Measurements from ENCODE around the gene PGM5.
"Not testable (repeated sequence)": the region's sequence is repeated elsewhere in the genome, so short reads cannot be mapped to it uniquely, and the experiment has no call there.

PGM5 gene

DNA sequence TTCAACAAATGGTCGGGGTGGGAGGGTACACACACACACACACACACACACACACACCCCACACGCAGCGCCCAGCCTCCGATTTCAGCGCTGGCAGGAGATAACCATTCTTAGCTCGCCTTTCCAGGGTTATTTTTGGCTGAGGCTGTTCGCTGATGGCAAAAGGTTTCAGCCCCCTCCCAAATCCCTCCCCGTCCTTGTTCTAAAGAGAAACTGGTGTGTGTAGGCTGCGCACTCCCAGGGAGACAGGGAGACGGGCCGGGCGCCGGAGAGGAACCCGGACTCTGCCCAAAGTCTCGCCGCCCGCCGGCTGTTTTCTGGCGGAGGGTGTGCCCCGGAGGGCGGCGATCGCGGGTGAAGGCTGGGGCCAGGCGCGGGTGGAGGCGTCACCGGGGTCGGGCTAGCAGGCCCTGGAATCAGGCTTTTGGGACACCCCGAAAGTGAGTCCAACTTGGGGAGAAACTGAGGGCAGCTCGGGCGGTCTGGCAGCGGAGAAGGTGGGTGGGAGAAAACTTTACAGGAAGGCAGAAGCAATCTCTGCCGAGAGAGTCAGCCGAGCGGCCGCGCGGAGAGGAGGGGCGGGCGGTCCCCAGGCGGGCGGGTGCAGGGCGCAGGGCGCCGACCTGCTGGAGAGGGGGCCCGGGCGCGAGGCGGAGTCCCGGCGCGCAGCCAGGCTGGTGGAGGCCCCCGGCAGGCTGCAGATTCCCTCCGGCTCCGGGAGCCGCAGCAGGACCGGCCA is at the start of gene PGM5:
PGM5 (plus strand) TSS at position 232 of the 739 bp plus-strand sequence. CDS start 517 bp downstream, outside the sequence.
- DNase-seq = not testable (repeated sequence)

DNA sequence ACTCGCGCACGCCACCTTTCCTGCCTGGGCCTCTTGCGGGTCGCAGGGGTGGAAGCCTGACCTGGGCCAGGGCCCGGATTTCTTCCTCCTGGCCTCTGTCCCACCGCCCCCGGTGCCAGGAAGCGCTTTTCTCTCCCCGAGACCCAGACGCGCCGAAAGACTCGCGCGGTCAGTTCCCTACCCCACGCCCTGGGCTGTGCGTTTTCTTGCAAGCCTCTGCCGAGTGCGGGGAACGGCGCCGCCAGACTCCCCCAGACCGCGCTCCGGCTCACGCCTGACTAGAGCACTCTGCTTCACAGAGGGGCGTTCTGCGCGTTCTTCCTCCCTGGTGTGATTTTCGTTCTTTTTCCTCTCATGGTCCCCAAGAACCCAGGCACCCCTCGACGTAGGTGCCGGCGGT is 49.3 kb upstream of the PGM5 start:
- not testable (repeated sequence) for DNase-seq

GRCh38 chr9:68307654-68308053 is 48.8 kb upstream of the PGM5 start:
- DNase-seq = not testable (repeated sequence)

DNA sequence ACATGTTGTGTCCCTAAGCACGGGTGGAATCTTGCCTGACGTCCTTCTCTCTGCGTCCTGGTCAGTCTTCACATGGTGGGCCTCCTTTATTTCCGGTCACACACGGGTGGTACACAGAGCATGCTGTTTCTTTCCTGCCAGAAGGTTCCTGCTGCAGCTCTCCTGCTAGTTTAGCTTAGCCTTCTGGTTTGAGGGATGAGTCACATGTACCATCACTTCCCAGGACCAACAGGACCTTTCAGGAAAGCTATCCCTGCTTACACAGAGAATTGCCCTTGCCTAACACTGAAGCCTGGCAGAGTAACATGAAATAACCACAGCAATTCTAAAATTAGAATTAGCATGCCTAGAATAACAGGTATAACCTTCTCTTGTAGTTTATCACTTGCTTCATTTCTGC is 45.2 kb upstream of the PGM5 start:
- DNase-seq = not testable (repeated sequence)

DNA sequence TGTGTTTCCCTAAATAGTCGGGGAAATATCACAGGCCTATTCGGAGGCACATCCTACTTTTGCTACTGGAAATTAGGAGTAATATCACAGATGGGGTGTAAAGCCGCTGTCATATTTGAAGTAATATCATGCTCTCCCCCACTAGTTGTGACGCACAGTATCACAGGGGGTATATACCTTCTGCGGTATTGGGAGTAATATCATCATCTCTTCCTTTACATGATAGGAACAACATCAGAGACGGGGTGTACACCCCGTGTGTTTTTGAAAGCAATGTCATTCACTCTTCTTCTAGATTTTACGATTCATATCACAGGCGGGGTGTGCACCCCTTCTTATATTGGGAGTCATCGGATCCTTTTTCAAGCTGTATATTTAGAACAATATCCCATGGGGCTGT is 38.2 kb upstream of the PGM5 start:
- not testable (repeated sequence) for DNase-seq

- not testable (repeated sequence) for DNase-seq
Observed at GRCh38 chr9:68323749-68324148, 32.7 kb upstream of the PGM5 start.

DNA sequence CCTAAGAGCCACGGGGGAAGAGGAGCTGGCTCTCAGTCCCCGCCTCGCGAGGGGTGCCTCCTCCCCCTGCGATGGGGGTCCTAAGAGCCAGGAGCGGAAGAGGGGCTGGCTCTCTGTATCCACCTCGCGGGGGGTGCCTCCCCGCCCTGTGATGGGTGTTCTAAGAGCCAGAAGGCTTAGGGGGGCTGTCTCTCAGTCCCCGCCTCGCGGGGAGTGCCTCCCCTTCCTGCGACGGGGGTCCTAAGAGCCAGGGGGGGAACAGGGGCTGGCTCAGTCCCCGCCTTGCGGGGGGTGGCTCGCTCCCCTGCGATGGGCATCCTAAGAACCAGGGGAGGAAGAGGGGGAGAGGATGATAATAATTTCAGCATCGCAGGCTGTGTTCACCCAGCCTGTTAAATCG is 31.9 kb upstream of the PGM5 start:
- DNase-seq = not testable (repeated sequence)

- not testable (repeated sequence) for DNase-seq
Observed at GRCh38 chr9:68329106-68329505, 27.3 kb upstream of the PGM5 start.

- DNase-seq = not testable (repeated sequence)
Observed at GRCh38 chr9:68330531-68331173, 25.8 kb upstream of the PGM5 start.

DNA sequence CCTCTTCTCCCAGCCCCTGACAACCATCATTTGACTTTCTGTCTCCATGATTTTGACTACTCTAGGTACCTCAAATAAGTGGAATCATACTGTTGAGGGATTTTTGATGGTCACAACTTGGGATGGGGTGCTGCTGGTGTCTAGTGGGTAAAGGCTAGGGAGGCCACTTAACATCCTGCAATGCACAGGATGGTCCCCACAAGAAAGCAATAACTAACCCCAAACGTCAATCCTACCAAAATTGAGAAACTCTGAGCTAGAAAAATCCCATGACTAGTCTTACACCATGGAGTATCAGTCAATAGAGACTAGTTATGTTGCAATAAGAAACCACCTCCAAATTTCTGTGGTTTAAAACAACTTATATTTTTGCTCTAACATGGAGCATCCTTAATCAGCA is 24.3 kb upstream of the PGM5 start:
- not testable (repeated sequence) for DNase-seq

DNA sequence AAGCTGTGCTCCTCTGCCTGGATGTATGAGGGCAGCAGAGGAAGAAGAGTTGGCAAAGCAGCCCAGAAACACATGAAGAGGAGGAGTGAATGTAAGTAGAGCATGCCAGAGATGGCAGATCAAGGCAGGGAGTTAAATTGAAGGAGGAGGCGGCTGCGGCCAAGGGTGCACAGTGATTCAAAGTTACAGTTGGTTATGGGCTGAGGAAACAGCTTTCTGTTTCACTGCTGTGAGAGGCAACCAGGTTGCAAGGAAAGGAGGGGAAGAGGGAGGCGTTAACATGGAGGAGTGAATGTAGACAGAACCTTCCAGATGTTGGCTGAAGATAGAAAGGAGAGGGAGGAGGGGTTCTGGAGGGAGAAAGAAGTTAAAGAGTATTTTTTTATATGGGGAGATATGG is 20.5 kb upstream of the PGM5 start:
- not testable (repeated sequence) for DNase-seq

DNA sequence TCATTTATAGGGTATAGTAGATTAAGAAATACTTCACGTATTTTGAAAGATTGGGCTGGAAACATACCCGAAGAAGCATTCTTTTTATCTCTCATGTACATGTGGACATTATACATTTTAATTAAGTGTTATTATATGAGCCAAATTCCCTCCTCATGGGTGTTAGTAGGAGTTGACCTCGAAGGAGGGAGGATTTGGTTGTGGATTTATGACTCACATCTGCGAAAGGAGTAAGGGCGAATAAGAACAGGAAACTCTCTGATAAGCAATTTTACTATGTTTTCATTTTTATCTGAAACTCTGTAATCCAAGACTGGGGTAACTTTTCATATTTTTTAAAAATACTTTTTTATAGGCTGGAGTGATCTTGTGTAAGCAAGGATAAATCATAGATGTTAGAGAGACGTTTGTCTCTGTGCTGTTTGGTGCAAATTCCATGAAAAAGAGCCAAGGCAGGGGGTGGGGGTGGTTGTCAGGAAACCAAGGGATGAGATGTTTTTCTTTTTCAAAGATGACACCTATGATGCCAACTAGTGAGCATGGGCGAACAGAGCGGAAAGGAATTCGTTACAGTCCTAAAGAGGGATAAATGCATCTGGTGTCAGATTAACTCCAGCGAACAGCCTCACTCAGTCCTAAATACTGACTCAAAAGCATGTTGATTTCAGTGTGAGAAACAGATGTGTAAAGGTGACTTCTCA is 19.6 kb upstream of the PGM5 start:
- not testable (repeated sequence) for DNase-seq

DNA sequence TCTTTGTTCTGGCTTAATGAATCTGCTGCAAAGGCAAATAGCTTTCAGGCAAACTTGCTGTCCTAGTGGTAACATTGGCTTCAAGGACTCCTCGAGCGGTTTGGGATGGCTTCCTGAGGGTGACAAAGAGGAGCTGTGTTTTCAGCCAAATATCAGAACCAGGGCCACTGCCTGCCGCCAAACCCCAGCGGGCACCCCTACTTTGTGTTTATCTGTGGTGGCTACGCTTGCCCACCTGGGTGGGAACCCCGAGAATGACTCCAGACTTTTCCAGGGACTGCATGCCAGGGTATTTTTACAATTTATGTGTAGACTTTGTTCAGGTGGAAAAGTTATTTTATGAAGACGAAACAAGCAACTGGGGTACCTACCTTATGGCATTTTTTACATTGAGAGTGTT is 18.4 kb upstream of the PGM5 start:
- DNase-seq = not testable (repeated sequence)

- DNase-seq = not testable (repeated sequence)
Observed at GRCh38 chr9:68342265-68343025, 14.0 kb upstream of the PGM5 start.

- not testable (repeated sequence) for DNase-seq
Observed at GRCh38 chr9:68343242-68343641, 13.2 kb upstream of the PGM5 start.

GRCh38 chr9:68343992-68344391 is 12.4 kb upstream of the PGM5 start:
- DNase-seq = not testable (repeated sequence)

GRCh38 chr9:68351689-68352088 is 4.7 kb upstream of the PGM5 start:
- DNase-seq = not testable (repeated sequence)

DNA sequence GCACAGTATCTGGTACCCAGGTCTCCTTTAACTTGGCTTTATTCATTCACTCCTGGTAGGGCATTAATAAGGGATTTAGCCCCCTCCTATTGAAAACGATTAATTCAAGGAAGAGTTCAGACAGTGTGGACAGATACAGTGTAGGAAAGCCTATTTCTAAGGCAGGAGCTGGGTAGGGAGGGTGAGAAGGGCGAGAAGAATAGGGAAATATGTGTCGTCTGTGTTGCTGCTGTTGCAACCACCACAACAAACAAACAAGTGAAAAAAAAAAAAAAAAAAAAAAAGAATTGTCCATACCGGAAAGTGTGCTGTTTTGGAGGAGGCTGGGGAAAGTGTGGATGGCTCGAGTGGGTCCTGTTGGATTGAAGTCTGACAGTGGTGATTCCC is 425 bp upstream of the PGM5 start:
- DNase-seq = not testable (repeated sequence)

GRCh38 chr9:68357119-68357714 is 806 bp downstream of the PGM5 start:
- not testable (repeated sequence) for DNase-seq

DNA sequence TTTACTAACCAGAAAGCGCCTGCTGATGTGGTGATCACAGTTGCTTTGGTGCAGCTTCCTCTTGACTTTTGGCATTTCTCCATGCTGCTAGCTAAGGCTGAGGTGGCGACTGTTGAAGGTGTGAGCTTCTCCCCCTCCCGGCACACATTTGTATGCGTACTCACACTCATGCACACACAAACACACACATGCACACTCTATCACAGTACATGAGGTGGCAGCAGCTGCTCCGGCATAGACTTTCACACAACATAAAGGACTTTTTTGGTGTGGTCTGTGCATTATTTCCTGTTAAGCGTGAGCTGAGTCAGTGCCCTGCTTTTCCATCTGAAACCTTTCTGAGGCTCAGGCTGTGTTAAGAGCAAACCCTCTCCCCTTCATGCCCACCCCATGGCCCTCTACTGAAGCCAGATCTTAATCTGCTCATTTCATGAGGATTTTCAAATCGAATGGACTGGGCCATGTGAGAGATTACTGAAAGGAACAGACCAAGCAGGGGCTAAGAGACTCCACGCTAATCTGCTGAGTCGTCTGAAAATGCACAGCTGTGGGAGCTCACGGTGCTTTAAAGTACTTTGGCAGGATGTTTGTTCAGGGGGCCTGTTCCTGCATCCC is 10.6 kb downstream of the PGM5 start:
- not testable (repeated sequence) for DNase-seq

DNA sequence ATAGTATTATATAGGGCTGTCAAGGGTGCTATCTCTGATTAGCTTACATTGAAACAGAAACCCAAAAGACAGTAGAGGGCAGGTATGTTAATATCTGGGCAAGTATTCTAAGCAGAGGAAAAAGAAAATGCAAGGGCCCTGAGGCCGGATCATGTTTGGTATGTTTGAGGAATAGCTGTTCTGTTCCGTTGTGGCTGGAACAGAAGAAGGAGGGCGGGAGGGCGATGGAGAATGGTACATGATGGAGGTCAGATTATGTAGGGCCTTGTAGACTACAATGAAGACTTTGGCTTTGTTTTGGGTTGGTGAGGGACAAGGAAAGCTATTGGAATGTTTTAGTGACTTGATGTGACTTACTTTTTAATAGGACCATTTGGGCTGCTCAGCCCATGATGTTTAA is 19.4 kb downstream of the PGM5 start:
- DNase-seq = not testable (repeated sequence)

GRCh38 chr9:68377723-68378122 is 21.3 kb downstream of the PGM5 start:
- not testable (repeated sequence) for DNase-seq

Measured in activated CD4-positive, alpha-beta T cell treated with anti-CD3 and anti-CD28 coated beads, Interleukin-2, amount 50 U/mL, for 1 hour (primary cell).